ENCODE measurements around the gene SPATA13.
"Not testable (repeated sequence)": the region's sequence is repeated elsewhere in the genome, so short reads cannot be mapped to it uniquely, and the experiment has no call there.

The SPATA13 gene

DNA sequence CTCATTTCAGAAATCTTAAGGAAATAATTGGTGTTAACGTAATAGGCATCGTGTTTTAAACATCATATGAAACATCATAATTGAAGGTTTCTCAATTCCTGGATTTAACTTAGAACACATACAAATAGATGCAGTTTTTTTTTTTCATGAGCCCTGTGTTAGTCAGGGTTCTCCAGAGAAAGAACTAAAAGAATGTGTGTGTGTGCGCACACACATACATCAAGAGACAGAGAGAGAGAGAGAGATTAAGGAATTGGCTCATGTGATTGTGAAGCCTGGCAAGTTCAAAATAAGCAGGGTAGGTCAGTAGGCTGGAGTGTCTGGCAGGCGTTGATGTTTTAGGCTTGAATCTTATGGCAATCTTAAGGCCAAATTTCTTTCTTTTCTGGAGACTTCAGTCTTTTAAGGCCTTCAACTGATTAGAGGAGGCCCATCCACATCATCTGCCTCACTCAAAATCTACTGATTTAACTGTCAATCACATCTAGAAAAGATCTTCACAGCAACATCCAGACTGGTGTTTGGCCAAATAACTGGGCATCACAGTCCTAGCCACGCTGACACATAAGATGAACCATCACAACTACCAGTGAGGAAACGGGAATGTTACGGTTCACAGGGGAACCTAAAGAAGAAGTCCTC is 25.2 kb downstream of the SPATA13 start:
- Histone ChIP-seq H3K9ac (ENCODE audit: low read depth, low read length) (no peak overlapping the region), H3K4me3 (ENCODE audit: low read length) (no peak overlapping the region), H3K36me3 (ENCODE audit: insufficient read depth, low read length) (no peaks in the 10 kb centered on the region), H3K4me2 (ENCODE audit: low read length) (no peak overlapping the region), H3K9me3 (replicated peaks; ENCODE audit: low read length) (no peaks in the 10 kb centered on the region), H3K4me1 (ENCODE audit: control insufficient read depth, insufficient read depth, low read length) (peaks cover 4% of the 10 kb centered on the region), H3K27me3 (ENCODE audit: control insufficient read depth, insufficient read depth, low read length) (no peaks in the 10 kb centered on the region)

DNA sequence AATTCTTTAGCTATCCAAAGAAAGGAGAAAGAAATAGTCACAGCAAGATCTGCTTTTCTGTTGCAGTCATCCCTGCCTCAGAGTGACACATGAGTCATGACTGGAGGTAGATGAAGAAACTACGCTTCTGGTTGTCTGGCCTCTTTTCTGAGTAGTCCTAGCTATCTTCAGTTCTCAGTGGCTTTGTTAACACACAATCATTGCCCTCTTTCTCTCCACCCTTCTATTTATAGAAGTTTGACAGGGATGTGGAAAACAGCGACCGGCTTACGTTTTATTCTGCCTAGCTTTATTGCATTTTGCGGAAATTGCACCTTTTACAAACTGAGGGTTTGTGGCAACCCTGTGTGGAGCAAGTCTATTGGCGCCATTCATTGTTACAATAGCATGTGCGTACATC is 26.7 kb downstream of the SPATA13 start:
- no peak overlapping the region for H3K4me3 ChIP-seq (ENCODE audit: low read length)
- H3K9me3 ChIP-seq (replicated peaks; ENCODE audit: low read length) = no peaks in the 10 kb centered on the region
- no peak overlapping the region for H3K9ac ChIP-seq (ENCODE audit: low read depth, low read length)
- H3K36me3 ChIP-seq (ENCODE audit: insufficient read depth, low read length) = no peaks in the 10 kb centered on the region
- H3K4me1 ChIP-seq (ENCODE audit: control insufficient read depth, insufficient read depth, low read length) = no peaks in the 10 kb centered on the region
- no peaks in the 10 kb centered on the region for H3K27me3 ChIP-seq (ENCODE audit: control insufficient read depth, insufficient read depth, low read length)
- no peak overlapping the region for H3K4me2 ChIP-seq (ENCODE audit: low read length)

DNA sequence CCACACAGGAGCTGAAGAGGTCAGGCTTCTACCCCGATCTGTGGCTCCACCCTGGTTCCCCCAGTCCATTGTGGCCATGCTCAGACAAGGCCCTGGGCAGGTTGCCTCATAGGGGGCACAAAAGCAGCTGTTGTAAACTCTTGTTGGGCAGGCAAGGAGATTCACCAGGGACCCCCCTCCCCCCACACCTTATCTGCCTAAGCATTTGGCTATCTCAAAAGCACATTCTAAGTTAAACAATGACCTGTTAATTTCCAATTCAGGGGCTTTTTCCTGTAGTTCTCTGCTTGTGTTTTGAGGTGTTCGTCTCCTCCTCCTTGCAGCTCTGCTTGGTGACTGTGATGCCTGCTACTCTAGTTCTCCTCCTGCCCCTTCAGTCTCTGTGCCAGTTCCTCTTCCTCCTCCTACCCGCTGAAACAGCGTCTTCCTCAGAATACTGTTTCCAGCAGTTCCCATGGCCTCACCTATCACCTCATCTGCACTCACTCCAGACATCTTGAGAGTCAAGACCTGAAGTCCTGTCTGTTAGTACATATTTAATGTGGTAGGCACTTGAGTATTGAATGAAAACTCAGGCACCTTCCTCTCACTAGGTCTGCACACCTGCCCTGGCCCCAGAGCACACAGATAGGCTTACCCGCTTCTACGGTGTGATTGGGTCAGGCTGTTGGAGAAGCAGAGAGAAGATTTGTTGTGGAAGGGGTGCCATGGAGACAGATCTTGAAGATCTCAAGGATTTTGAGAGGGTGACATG is 31.7 kb downstream of the SPATA13 start:
- Histone ChIP-seq H3K9ac (ENCODE audit: low read depth, low read length) (no peak overlapping the region), H3K4me3 (ENCODE audit: low read length) (no peak overlapping the region), H3K4me2 (ENCODE audit: low read length) (no peak overlapping the region), H3K4me1 (ENCODE audit: control insufficient read depth, insufficient read depth, low read length) (no peaks in the 10 kb centered on the region), H3K36me3 (ENCODE audit: insufficient read depth, low read length) (no peaks in the 10 kb centered on the region), H3K9me3 (replicated peaks; ENCODE audit: low read length) (no peaks in the 10 kb centered on the region), H3K27me3 (ENCODE audit: control insufficient read depth, insufficient read depth, low read length) (no peaks in the 10 kb centered on the region)

DNA sequence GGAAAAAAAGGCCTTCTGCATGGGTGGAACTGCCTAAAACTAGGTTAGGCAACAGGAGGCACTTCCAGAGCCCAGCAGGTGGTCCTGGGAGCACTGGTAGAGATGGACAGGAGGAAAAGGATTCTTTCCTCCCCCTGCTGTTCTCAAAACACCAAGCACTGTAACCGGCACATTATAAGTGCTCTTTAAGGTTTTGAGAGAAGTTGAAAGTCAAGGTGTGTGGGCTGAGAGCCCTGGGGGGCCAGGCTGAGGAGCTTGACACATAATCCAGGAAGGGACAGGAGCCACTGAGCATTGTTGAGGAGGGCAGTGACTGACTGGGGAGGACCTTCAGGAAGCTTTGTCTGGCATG is 32.3 kb downstream of the SPATA13 start:
- Histone ChIP-seq H3K27me3 (ENCODE audit: control insufficient read depth, insufficient read depth, low read length) (no peaks in the 10 kb centered on the region), H3K4me2 (ENCODE audit: low read length) (no peak overlapping the region), H3K4me1 (ENCODE audit: control insufficient read depth, insufficient read depth, low read length) (no peaks in the 10 kb centered on the region), H3K9ac (ENCODE audit: low read depth, low read length) (no peak overlapping the region), H3K36me3 (ENCODE audit: insufficient read depth, low read length) (no peaks in the 10 kb centered on the region), H3K9me3 (replicated peaks; ENCODE audit: low read length) (no peaks in the 10 kb centered on the region), H3K4me3 (ENCODE audit: low read length) (no peak overlapping the region)

DNA sequence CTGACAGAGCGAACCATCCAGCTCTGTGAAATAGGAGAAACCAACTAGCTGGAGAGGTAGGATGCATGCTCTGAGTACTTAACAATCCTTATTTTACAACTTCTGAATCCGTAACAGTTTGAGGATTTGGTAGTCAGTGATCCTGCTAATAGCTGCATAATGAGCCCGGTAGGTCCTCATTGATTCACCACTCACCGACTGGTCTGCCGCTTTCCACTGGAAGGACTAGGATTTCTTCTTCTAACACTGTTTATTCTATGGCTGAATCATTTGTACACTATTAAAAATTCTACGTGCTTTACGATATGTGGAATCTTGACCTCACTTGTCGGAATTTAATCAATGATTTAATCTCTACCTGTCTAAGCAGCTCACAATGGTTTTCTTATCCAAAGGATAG is 33.9 kb downstream of the SPATA13 start:
- Histone ChIP-seq H3K27me3 (ENCODE audit: control insufficient read depth, insufficient read depth, low read length) (no peaks in the 10 kb centered on the region), H3K4me3 (ENCODE audit: low read length) (no peak overlapping the region), H3K9ac (ENCODE audit: low read depth, low read length) (no peak overlapping the region), H3K4me2 (ENCODE audit: low read length) (no peak overlapping the region), H3K36me3 (ENCODE audit: insufficient read depth, low read length) (no peaks in the 10 kb centered on the region), H3K9me3 (replicated peaks; ENCODE audit: low read length) (no peaks in the 10 kb centered on the region), H3K4me1 (ENCODE audit: control insufficient read depth, insufficient read depth, low read length) (no peaks in the 10 kb centered on the region)

DNA sequence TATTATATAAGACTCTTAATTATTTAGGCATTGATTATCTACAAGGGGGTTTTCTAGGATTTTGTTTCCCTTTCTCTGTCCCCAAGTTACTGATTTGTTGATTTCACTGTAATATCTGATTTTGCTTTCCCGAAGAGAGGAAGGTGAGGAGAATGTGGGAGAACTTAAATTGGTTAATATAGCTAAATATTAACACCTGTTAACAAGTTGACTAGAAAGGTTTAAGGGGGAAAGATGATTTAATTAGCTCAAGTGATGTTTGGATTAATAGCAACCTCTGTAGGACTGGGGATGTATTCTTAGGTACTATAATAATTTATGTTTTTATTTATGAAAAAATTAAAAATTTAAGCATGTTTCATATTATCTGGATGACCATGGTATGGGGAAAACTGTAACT is 35.1 kb downstream of the SPATA13 start:
- H3K4me1 ChIP-seq (ENCODE audit: control insufficient read depth, insufficient read depth, low read length) = no peaks in the 10 kb centered on the region
- no peaks in the 10 kb centered on the region for H3K36me3 ChIP-seq (ENCODE audit: insufficient read depth, low read length)
- no peak overlapping the region for H3K4me3 ChIP-seq (ENCODE audit: low read length)
- H3K27me3 ChIP-seq (ENCODE audit: control insufficient read depth, insufficient read depth, low read length) = no peaks in the 10 kb centered on the region
- H3K9ac ChIP-seq (ENCODE audit: low read depth, low read length) = no peak overlapping the region
- no peaks in the 10 kb centered on the region for H3K9me3 ChIP-seq (replicated peaks; ENCODE audit: low read length)
- H3K4me2 ChIP-seq (ENCODE audit: low read length) = no peak overlapping the region

DNA sequence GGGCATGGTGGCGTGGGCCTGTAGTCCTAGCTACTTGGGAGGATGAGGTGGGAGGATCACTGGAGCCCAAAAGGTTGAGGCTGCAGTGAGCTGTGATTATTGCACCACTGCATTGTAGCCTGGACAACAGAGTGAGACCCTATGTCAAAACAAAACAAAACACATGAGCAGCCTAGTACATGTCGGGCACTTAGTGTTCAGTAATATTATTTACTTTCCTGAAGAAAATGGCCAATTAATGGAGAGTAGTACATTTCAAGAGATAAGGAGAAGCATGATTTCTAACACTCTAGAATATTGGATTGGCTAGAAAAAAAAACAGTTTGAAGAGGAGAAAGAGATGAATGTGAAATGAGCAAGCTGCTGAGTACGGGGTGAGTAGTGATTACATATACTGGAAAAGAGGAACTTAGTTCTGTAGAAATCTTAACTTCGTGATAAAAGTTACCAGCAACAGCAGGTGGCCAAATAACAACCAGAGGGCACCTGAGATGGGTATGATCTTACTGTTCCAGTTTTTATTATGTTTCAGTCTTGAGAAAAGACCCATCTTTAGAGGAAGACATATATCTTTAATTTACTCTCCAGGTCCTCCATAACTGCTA is 36.2 kb downstream of the SPATA13 start:
- no peaks in the 10 kb centered on the region for H3K4me1 ChIP-seq (ENCODE audit: control insufficient read depth, insufficient read depth, low read length)
- no peak overlapping the region for H3K4me2 ChIP-seq (ENCODE audit: low read length)
- no peak overlapping the region for H3K4me3 ChIP-seq (ENCODE audit: low read length)
- no peaks in the 10 kb centered on the region for H3K9me3 ChIP-seq (replicated peaks; ENCODE audit: low read length)
- H3K9ac ChIP-seq (ENCODE audit: low read depth, low read length) = no peak overlapping the region
- no peaks in the 10 kb centered on the region for H3K27me3 ChIP-seq (ENCODE audit: control insufficient read depth, insufficient read depth, low read length)
- no peaks in the 10 kb centered on the region for H3K36me3 ChIP-seq (ENCODE audit: insufficient read depth, low read length)

DNA sequence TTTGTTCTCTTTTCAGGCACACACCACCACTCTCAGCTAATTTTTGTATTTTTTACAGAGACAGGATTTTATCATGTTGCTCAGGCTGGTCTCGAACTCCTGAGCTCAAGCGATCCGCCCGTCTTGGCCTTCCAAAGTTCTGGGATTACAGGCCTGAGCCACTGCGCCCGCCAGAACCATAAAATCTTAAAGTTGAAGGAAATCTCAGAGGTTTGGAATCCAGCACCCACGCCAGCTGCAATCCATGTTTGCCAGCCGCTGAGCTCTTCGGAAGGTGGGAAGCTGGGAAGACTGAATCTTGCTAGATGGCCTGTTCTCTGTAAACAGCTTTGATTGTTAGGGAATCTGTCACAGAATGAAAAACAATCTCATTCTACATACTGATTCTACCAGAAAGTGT is 38.5 kb downstream of the SPATA13 start:
- Histone ChIP-seq H3K4me2 (ENCODE audit: low read length) (no peak overlapping the region), H3K9ac (ENCODE audit: low read depth, low read length) (no peak overlapping the region), H3K9me3 (replicated peaks; ENCODE audit: low read length) (no peaks in the 10 kb centered on the region), H3K36me3 (ENCODE audit: insufficient read depth, low read length) (no peaks in the 10 kb centered on the region), H3K4me1 (ENCODE audit: control insufficient read depth, insufficient read depth, low read length) (no peaks in the 10 kb centered on the region), H3K4me3 (ENCODE audit: low read length) (no peak overlapping the region), H3K27me3 (ENCODE audit: control insufficient read depth, insufficient read depth, low read length) (no peaks in the 10 kb centered on the region)

DNA sequence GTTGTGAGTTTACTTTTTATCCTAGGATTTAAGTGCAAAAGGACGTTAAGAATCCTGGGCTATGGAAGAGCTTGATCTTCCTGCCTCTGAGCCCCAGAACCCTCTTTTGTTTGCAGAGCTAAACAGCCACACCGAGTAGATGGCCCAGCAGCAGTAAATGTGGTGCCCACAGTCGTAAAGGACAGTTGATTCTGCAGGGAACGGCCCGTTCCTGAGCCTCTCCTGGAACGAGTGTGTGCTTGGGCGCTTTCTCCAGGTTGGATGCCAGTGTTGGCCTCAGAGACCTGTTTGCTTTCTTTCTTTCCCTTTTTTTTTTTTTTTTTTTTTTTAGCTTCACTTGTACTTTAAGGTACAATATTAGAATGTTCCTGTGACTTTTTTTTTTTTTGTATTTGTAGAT is 41.7 kb downstream of the SPATA13 start:
- no peak overlapping the region for H3K4me2 ChIP-seq (ENCODE audit: low read length)
- H3K4me3 ChIP-seq (ENCODE audit: low read length) = no peak overlapping the region
- H3K9ac ChIP-seq (ENCODE audit: low read depth, low read length) = no peak overlapping the region
- no peaks in the 10 kb centered on the region for H3K4me1 ChIP-seq (ENCODE audit: control insufficient read depth, insufficient read depth, low read length)
- no peaks in the 10 kb centered on the region for H3K36me3 ChIP-seq (ENCODE audit: insufficient read depth, low read length)
- H3K9me3 ChIP-seq (replicated peaks; ENCODE audit: low read length) = no peaks in the 10 kb centered on the region
- no peaks in the 10 kb centered on the region for H3K27me3 ChIP-seq (ENCODE audit: control insufficient read depth, insufficient read depth, low read length)

DNA sequence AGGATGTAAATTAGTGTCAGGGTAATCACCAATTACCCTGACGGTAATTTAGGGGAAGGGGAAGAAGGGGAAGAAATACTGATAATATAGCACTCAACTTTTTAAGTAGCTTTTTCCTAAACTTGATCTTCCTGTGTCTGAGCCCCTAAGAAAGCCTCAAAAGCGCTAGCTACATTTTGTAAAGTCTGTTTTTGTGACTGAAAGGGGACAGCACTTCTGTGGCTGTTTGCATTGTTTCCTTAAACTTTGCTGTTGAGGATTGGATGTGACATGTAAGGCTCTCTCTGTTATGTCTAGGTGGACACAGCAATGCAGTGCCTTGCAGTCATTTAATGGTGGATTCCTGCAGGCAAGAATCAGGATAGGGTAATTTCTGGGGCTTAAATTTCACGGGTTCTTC is 42.8 kb downstream of the SPATA13 start:
- Histone ChIP-seq H3K4me1 (ENCODE audit: control insufficient read depth, insufficient read depth, low read length) (peaks cover 4% of the 10 kb centered on the region), H3K9me3 (replicated peaks; ENCODE audit: low read length) (no peaks in the 10 kb centered on the region), H3K4me3 (ENCODE audit: low read length) (no peak overlapping the region), H3K9ac (ENCODE audit: low read depth, low read length) (no peak overlapping the region), H3K36me3 (ENCODE audit: insufficient read depth, low read length) (no peaks in the 10 kb centered on the region), H3K27me3 (ENCODE audit: control insufficient read depth, insufficient read depth, low read length) (no peaks in the 10 kb centered on the region), H3K4me2 (ENCODE audit: low read length) (no peak overlapping the region)

DNA sequence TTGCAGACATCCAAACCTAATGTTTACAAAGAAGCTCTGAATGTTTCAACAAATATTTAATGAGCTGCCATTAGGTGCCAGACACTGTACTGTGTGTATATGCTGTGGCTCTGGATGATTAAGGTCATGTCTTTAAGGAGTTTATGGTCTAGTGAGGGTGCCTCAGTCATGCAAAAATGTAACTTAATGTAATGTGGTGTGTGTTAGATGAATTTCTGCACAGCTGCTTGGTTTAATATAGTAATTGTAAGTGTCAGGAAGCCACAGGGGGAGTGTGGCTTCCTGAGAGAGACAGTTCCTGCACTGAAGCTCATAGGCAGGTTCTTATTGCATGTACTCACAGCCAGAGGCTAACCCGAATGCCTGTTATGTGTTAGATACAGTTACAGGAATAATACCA is 43.3 kb downstream of the SPATA13 start:
- Histone ChIP-seq H3K27me3 (ENCODE audit: control insufficient read depth, insufficient read depth, low read length) (no peaks in the 10 kb centered on the region), H3K4me2 (ENCODE audit: low read length) (no peak overlapping the region), H3K36me3 (ENCODE audit: insufficient read depth, low read length) (no peaks in the 10 kb centered on the region), H3K4me1 (ENCODE audit: control insufficient read depth, insufficient read depth, low read length) (peaks cover 8% of the 10 kb centered on the region), H3K9ac (ENCODE audit: low read depth, low read length) (no peak overlapping the region), H3K9me3 (replicated peaks; ENCODE audit: low read length) (no peaks in the 10 kb centered on the region), H3K4me3 (ENCODE audit: low read length) (no peak overlapping the region)

DNA sequence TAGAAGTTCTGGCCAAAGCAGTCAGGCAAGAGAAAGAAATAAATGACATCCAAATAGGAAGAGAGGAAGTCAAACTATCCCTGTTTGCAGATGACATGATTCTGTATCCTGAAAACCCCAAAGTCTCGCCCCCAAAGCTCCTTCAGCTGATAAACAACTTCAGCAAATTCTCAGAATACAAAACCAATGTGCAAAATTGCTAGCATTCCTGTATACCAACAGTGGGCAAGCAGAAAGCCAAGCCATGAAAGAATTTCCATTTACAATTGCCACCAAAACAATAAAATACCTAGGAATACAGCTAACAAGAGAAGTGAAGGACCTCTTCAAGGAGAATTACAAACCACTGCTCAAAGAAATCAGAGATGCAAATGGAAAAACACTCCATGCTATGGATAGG is 44.6 kb downstream of the SPATA13 start:
- H3K4me1 ChIP-seq (ENCODE audit: control insufficient read depth, insufficient read depth, low read length); H3K27me3 ChIP-seq (ENCODE audit: control insufficient read depth, insufficient read depth, low read length); H3K36me3 ChIP-seq (ENCODE audit: insufficient read depth, low read length); H3K9ac ChIP-seq (ENCODE audit: low read depth, low read length); H3K4me3 ChIP-seq (ENCODE audit: low read length); H3K9me3 ChIP-seq (replicated peaks; ENCODE audit: low read length); H3K4me2 ChIP-seq (ENCODE audit: low read length): not testable (repeated sequence)
